HEK293T (cell line): ENCODE measurements around the gene TLE5.

ENCODE experiments used
- CTCF ChIA-PET: fragments of 350-600 bp; formaldehyde crosslinking; extraction: SDS; loops from one replicate; lab custom pipeline; 2021; ENCODE audit warnings: antibody characterized with exemption, inconsistent platforms; lab: Yijun Ruan, JAX
- POLR2A ChIA-PET: fragments of 350-600 bp; formaldehyde crosslinking; extraction: SDS; loops from one replicate; lab custom pipeline; 2020; ENCODE audit warnings: antibody characterized with exemption, inconsistent platforms; lab: Yijun Ruan, JAX
- DNase-seq: peaks from one replicate; pipeline ENCODE4 v3.0.0; 2012; ENCODE audit warnings: mixed read lengths; ENCODE audit errors: extremely low spot score
- ARNT ChIP-seq: fragments of 450-650 bp; IDR thresholded peaks from 2 replicates; pipeline ENCODE4 v1.6.1; 2017; ENCODE audit warnings: mild to moderate bottlenecking
- BHLHE40 ChIP-seq: fragments of 450-650 bp; IDR thresholded peaks from 2 replicates; pipeline ENCODE4 v1.6.1; 2016; ENCODE audit warnings: mild to moderate bottlenecking, moderate library complexity, borderline replicate concordance
- CTBP1 ChIP-seq: fragments of 450-650 bp; IDR thresholded peaks from 2 replicates; pipeline ENCODE4 v1.6.1; 2016; ENCODE audit warnings: borderline replicate concordance
- ELF4 ChIP-seq: fragments of 450-650 bp; IDR thresholded peaks from 2 replicates; pipeline ENCODE4 v1.6.1; 2017; ENCODE audit warnings: antibody characterized with exemption
- FOXA1 ChIP-seq: fragments of 450-650 bp; IDR thresholded peaks from 2 replicates; pipeline ENCODE4 v1.6.1; 2016; ENCODE audit warnings: mild to moderate bottlenecking
- FOXK2 ChIP-seq: fragments of 450-650 bp; IDR thresholded peaks from 2 replicates; pipeline ENCODE4 v1.6.1; 2016; ENCODE audit warnings: mild to moderate bottlenecking
- FOXM1 ChIP-seq: fragments of 450-650 bp; IDR thresholded peaks from 2 replicates; pipeline ENCODE4 v1.6.1; 2017; ENCODE audit warnings: mild to moderate bottlenecking, borderline replicate concordance
- HDGF ChIP-seq: fragments of 450-650 bp; IDR thresholded peaks from 2 replicates; pipeline ENCODE4 v1.6.1; 2017; ENCODE audit warnings: antibody characterized with exemption, borderline replicate concordance
- L3MBTL2 ChIP-seq: fragments of 450-650 bp; conservative IDR thresholded peaks from 2 replicates; pipeline ENCODE4 v1.6.1; 2016; ENCODE audit warnings: mild to moderate bottlenecking
- LEF1 ChIP-seq: fragments of 450-650 bp; IDR thresholded peaks from 2 replicates; pipeline ENCODE4 v1.6.1; 2017; ENCODE audit warnings: mild to moderate bottlenecking, borderline replicate concordance
- NFRKB ChIP-seq: fragments of 450-650 bp; IDR thresholded peaks from 2 replicates; pipeline ENCODE4 v1.6.1; 2016; ENCODE audit warnings: mild to moderate bottlenecking, moderate library complexity
- SP1 ChIP-seq: fragments of 450-650 bp; IDR thresholded peaks from 2 replicates; pipeline ENCODE4 v1.6.1; 2017
- SUZ12 ChIP-seq: fragments of 450-650 bp; IDR thresholded peaks from 2 replicates; pipeline ENCODE4 v1.6.1; 2016; ENCODE audit warnings: mild to moderate bottlenecking
- TARDBP ChIP-seq: fragments of 450-650 bp; IDR thresholded peaks from 2 replicates; pipeline ENCODE4 v1.6.1; 2016
- ZNF384 ChIP-seq: fragments of 450-650 bp; IDR thresholded peaks from 2 replicates; pipeline ENCODE4 v1.6.1; 2016
- TF ChIP-seq, protein P1 (sequence below): fragments of 450-650 bp; IDR thresholded peaks from 2 replicates; pipeline ENCODE4 v1.6.1; 2016

Gene TLE5

GRCh38 chr19:3024870-3025548, 37.3 kb downstream of the TLE5 start:
- POLR2A ChIA-PET = interaction anchor here (1.7 kb wide), 1 partner anchor 11 kb away, joined by 7 read pairs; no protein-coding TSS in a partner anchor
- CTCF ChIA-PET = no interaction called here
- DNase-seq = no peak
- no peak for TF ChIP-seq BHLHE40
- TF ChIP-seq, protein P1, sequence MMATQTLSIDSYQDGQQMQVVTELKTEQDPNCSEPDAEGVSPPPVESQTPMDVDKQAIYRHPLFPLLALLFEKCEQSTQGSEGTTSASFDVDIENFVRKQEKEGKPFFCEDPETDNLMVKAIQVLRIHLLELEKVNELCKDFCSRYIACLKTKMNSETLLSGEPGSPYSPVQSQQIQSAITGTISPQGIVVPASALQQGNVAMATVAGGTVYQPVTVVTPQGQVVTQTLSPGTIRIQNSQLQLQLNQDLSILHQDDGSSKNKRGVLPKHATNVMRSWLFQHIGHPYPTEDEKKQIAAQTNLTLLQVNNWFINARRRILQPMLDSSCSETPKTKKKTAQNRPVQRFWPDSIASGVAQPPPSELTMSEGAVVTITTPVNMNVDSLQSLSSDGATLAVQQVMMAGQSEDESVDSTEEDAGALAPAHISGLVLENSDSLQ = no peak
- no peak for TF ChIP-seq ARNT
- TF ChIP-seq FOXM1 = no peak
- no peak for TF ChIP-seq LEF1
- no peak for TF ChIP-seq ELF4
- no peak for TF ChIP-seq TARDBP

DNA sequence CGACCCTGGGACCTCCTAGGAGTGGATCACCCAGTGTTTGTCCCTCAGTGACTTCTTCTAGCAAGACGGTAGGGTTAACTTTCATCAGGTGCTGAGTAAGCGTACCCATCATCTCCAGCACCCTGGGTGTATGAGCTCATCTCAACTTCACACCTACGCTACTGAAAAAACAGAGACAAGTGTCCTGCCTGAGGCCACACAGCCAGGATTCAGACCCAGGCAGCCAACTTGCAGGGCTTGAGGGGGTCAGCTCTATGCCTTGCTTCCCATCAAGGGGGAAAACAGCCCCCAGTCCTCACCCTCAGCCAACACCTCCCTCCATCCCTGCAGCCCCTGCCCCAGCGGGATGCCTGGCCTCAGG, 37.8 kb downstream of the TLE5 start:
- CTCF ChIA-PET = no interaction called here
- no peak for TF ChIP-seq ELF4
- TF ChIP-seq, protein P1 = no peak
- no peak for TF ChIP-seq SP1
- TF ChIP-seq ZNF384 = no peak
- no peak for TF ChIP-seq L3MBTL2
- TF ChIP-seq ARNT = no peak
- no peak for TF ChIP-seq BHLHE40
- TF ChIP-seq NFRKB = no peak
- TF ChIP-seq FOXA1 = no peak
- POLR2A ChIA-PET = interaction anchor here (1.7 kb wide), 1 partner anchor 11 kb away, joined by 7 read pairs; no protein-coding TSS in a partner anchor
- DNase-seq = no peak

DNA sequence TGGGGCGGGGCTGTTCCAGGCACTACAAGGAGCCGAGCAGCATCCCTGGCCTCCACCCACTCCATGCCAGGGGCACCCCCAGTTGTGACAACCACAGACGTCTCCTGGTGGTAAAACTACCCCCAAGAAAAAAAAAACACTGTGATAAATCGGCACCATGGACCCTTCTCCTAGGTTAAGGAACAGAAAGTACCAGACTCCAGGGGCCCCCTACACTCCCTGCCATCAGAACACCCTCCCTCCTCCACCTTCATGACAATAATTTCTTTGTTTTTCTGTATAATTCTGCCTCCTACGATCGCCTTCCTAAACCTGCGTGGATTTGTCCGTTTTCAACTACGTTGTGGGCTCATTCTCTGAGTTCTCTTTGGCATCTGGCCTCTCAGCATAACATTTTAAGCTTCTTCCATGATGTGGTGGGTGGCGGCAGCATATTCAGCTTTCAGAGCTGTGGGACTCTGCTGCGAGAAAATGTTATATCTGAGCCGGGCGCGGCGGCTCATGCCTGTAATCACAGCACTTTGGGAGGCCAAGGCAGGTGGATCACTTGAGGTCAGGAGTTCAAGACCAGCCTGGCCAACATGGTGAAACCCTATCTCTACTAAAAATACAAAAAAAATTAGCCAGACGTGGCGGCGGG, 41.9 kb downstream of the TLE5 start:
- POLR2A ChIA-PET = interaction anchor here (0.5 kb wide), 1 partner anchor 70 kb away, joined by 3 read pairs; no protein-coding TSS in a partner anchor
- TF ChIP-seq FOXA1 (no peak), L3MBTL2 (no peak), ELF4 (no peak), LEF1 (no peak), BHLHE40 (no peak), ARNT (no peak), SP1 (no peak), FOXM1 (no peak), CTBP1 (no peak), SUZ12 (no peak), TARDBP (no peak)
- TF ChIP-seq, protein P1 = no peak
- no peak for DNase-seq
- CTCF ChIA-PET = no interaction called here

DNA sequence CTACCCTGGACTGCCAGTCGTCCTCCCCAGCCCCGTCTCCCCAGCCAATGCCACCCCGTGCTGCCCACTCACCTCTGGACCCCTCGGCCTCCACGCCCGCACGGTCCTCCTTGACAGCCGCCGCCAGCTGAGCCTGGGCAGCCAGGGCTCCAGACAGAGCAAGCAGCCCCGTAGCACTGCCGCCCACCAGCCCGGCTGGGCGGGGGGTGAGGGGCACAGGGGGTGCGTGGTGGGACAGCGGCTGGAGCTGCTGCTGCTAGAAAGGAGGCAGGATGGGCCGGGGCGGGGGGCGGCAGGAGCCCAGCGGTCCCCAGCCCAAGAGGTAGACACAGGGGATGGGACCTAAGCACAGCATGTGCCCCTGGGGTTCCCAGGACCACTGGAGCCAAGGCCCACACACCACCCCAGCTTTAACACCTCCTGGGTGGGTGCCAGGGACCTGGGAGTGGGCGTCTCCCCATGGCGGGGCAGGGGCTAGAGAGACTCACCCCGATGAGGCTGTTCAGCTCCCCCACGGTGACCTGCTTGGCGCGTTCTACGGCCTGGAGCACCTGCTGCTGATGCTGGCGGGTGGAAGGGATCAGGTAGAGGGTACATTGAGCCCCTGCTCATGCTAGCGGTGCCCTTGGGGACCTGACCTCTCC, 43.0 kb downstream of the TLE5 start:
- CTCF ChIA-PET = no interaction called here

GRCh38 chr19:3017923-3018322, 44.4 kb downstream of the TLE5 start:
- POLR2A ChIA-PET = no interaction called here
- no peak for TF ChIP-seq SP1
- TF ChIP-seq, protein P1 = no peak
- no peak for TF ChIP-seq TARDBP
- no peak for TF ChIP-seq FOXK2
- TF ChIP-seq NFRKB = no peak
- no peak for TF ChIP-seq ZNF384
- TF ChIP-seq ELF4 = no peak
- TF ChIP-seq BHLHE40 = no peak
- TF ChIP-seq L3MBTL2 = no peak
- TF ChIP-seq FOXM1 = no peak
- TF ChIP-seq ARNT = no peak
- no peak for TF ChIP-seq FOXA1
- no peak for TF ChIP-seq HDGF
- no peak for TF ChIP-seq CTBP1
- no peak for TF ChIP-seq SUZ12
- no peak for TF ChIP-seq LEF1
- CTCF ChIA-PET = no interaction called here
- no peak for DNase-seq

More for the DNA sequence above, 43.0 kb downstream of the TLE5 start:
- DNase-seq = no peak
- no peak for TF ChIP-seq SUZ12
- TF ChIP-seq, protein P1 = no peak
- POLR2A ChIA-PET = no interaction called here
